ENCODE results near the gene BHMT. TPM values are rescaled to one million over a fixed set of nuclear protein-coding genes. Genes with fewer than 3 reads are reported as not detected.

BHMT gene
- total and polyA plus RNA-seq, 10 of the 15 experiments (the other 5 are each of a cell fraction or from before 2014, with no cell fraction given) = 0.44 TPM; not detected in 9

DNA sequence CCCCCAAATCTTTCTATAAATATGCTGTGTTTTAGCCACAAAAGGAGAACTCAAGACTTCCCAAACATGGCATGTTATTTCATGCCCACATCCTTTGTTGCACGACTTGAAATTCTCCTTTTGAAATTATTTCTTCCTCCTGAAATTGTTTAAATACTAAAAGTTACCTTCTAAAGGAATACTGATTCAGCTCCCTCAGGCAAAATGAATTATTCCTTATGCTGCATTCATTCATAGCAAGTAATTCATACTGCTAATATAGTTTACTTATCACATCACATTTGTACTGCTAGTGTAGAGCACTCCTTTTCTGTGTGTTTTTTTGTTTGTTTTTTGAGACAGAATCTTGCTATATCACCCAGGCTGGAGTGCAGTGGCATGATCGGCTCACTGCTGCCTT is 45.7 kb downstream of the BHMT start:
- no peak overlapping the region for H2AFZ ChIP-seq (ENCODE audit: control insufficient read depth, low read depth, low read length)
- ChIA-PET POLR2A (no interaction called here), CTCF (interaction anchor here (1.5 to 1.8 kb wide), 2 partner anchors 24 to 132 kb away, joined by 6 to 12 read pairs; no protein-coding TSS in a partner anchor), RAD21 (ENCODE audit: unreplicated experiment) (no interaction called here), SMC1A (ENCODE audit: uncharacterized antibody, unreplicated experiment) (interaction anchor here (0.9 kb wide), 1 partner anchor 12 kb away, joined by 3 read pairs; no protein-coding TSS in a partner anchor)
- H3K9ac ChIP-seq (ENCODE audit: control insufficient read depth, insufficient read depth, low read length) = no peak overlapping the region
- no peaks in the 10 kb centered on the region for H3K27me3 ChIP-seq (replicated peaks in 1 of 2; ENCODE audit: control insufficient read depth in 2 of 2, insufficient read depth in 2 of 2, low read length in 1 of 2)
- FAIRE-seq (no peak), DNase-seq (ENCODE audit: low read depth, low spot score) (no peak), ATAC-seq (no peak)
- WGBS (ENCODE audit: insufficient coverage, insufficient replicate concordance, low lambda C conversion rate, missing lambda C conversion rate) = 33% methylated on average over 2 of the region's 2 CpGs
- no peaks in the 10 kb centered on the region for H3K79me2 ChIP-seq (ENCODE audit: control insufficient read depth, insufficient read depth, low read length)
- no peaks in the 10 kb centered on the region for H3K9me3 ChIP-seq (replicated peaks; ENCODE audit: control insufficient read depth, insufficient read depth, low read length)
- H3K27ac ChIP-seq (ENCODE audit: control insufficient read depth, insufficient read depth) = no peak overlapping the region
- in situ Hi-C loops (cut with MboI) (no loop called here), intact Hi-C loops (cut with micrococcal nuclease; ENCODE audit: unreplicated experiment) (no loop called here)
- no peak overlapping the region for H3K4me3 ChIP-seq
- no peaks in the 10 kb centered on the region for H4K20me1 ChIP-seq (ENCODE audit: control insufficient read depth, insufficient read depth)
- BruUV-seq (replicated peaks) = no TSS peak
- H3K36me3 ChIP-seq (ENCODE audit: control insufficient read depth in 2 of 2, insufficient read depth in 2 of 2, low read length in 1 of 2) = no peaks in the 10 kb centered on the region
- H3K4me2 ChIP-seq (ENCODE audit: control insufficient read depth, insufficient read depth) = no peak overlapping the region
- no peaks in the 10 kb centered on the region for H3K4me1 ChIP-seq (ENCODE audit: control insufficient read depth, insufficient read depth, low read length)
- TF ChIP-seq TCF7 (IDR thresholded peaks at IDR 0.05; ENCODE audit: borderline replicate concordance) = no peak
- no peak for TF ChIP-seq TCF3 (IDR thresholded peaks at IDR 0.05; ENCODE audit: borderline replicate concordance, insufficient read depth, low read depth, low read length)
- TF ChIP-seq PML (IDR thresholded peaks at IDR 0.05; ENCODE audit: low read length) = no peak
- no peak for TF ChIP-seq POU2F2 (IDR thresholded peaks at IDR 0.05; ENCODE audit: borderline replicate concordance, low read depth, low read length)
- no peak for TF ChIP-seq SUZ12 (IDR thresholded peaks at IDR 0.05; ENCODE audit: unreplicated experiment)
- TF ChIP-seq NFXL1 (IDR thresholded peaks at IDR 0.05; ENCODE audit: borderline replicate concordance) = no peak
- TF ChIP-seq CHD4 (IDR thresholded peaks at IDR 0.05) = no peak
- TF ChIP-seq, protein P1, sequence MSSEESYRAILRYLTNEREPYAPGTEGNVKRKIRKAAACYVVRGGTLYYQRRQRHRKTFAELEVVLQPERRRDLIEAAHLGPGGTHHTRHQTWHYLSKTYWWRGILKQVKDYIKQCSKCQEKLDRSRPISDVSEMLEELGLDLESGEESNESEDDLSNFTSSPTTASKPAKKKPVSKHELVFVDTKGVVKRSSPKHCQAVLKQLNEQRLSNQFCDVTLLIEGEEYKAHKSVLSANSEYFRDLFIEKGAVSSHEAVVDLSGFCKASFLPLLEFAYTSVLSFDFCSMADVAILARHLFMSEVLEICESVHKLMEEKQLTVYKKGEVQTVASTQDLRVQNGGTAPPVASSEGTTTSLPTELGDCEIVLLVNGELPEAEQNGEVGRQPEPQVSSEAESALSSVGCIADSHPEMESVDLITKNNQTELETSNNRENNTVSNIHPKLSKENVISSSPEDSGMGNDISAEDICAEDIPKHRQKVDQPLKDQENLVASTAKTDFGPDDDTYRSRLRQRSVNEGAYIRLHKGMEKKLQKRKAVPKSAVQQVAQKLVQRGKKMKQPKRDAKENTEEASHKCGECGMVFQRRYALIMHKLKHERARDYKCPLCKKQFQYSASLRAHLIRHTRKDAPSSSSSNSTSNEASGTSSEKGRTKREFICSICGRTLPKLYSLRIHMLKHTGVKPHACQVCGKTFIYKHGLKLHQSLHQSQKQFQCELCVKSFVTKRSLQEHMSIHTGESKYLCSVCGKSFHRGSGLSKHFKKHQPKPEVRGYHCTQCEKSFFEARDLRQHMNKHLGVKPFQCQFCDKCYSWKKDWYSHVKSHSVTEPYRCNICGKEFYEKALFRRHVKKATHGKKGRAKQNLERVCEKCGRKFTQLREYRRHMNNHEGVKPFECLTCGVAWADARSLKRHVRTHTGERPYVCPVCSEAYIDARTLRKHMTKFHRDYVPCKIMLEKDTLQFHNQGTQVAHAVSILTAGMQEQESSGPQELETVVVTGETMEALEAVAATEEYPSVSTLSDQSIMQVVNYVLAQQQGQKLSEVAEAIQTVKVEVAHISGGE (CRISPR knock-in tag; IDR thresholded peaks at IDR 0.05) = no peak
- no peak for TF ChIP-seq ESRRA (IDR thresholded peaks at IDR 0.05; ENCODE audit: low read length)
- TF ChIP-seq, protein P2, sequence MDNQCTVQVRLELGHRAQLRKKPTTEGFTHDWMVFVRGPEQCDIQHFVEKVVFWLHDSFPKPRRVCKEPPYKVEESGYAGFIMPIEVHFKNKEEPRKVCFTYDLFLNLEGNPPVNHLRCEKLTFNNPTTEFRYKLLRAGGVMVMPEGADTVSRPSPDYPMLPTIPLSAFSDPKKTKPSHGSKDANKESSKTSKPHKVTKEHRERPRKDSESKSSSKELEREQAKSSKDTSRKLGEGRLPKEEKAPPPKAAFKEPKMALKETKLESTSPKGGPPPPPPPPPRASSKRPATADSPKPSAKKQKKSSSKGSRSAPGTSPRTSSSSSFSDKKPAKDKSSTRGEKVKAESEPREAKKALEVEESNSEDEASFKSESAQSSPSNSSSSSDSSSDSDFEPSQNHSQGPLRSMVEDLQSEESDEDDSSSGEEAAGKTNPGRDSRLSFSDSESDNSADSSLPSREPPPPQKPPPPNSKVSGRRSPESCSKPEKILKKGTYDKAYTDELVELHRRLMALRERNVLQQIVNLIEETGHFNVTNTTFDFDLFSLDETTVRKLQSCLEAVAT (IDR thresholded peaks at IDR 0.05) = no peak
- TF ChIP-seq, protein P3, sequence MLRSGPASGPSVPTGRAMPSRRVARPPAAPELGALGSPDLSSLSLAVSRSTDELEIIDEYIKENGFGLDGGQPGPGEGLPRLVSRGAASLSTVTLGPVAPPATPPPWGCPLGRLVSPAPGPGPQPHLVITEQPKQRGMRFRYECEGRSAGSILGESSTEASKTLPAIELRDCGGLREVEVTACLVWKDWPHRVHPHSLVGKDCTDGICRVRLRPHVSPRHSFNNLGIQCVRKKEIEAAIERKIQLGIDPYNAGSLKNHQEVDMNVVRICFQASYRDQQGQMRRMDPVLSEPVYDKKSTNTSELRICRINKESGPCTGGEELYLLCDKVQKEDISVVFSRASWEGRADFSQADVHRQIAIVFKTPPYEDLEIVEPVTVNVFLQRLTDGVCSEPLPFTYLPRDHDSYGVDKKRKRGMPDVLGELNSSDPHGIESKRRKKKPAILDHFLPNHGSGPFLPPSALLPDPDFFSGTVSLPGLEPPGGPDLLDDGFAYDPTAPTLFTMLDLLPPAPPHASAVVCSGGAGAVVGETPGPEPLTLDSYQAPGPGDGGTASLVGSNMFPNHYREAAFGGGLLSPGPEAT (IDR thresholded peaks at IDR 0.05; ENCODE audit: low read depth) = no peak
- TF ChIP-seq, protein P4, sequence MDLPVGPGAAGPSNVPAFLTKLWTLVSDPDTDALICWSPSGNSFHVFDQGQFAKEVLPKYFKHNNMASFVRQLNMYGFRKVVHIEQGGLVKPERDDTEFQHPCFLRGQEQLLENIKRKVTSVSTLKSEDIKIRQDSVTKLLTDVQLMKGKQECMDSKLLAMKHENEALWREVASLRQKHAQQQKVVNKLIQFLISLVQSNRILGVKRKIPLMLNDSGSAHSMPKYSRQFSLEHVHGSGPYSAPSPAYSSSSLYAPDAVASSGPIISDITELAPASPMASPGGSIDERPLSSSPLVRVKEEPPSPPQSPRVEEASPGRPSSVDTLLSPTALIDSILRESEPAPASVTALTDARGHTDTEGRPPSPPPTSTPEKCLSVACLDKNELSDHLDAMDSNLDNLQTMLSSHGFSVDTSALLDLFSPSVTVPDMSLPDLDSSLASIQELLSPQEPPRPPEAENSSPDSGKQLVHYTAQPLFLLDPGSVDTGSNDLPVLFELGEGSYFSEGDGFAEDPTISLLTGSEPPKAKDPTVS (IDR thresholded peaks at IDR 0.05; ENCODE audit: low read depth, low read length) = no peak
- TF ChIP-seq, protein P5, sequence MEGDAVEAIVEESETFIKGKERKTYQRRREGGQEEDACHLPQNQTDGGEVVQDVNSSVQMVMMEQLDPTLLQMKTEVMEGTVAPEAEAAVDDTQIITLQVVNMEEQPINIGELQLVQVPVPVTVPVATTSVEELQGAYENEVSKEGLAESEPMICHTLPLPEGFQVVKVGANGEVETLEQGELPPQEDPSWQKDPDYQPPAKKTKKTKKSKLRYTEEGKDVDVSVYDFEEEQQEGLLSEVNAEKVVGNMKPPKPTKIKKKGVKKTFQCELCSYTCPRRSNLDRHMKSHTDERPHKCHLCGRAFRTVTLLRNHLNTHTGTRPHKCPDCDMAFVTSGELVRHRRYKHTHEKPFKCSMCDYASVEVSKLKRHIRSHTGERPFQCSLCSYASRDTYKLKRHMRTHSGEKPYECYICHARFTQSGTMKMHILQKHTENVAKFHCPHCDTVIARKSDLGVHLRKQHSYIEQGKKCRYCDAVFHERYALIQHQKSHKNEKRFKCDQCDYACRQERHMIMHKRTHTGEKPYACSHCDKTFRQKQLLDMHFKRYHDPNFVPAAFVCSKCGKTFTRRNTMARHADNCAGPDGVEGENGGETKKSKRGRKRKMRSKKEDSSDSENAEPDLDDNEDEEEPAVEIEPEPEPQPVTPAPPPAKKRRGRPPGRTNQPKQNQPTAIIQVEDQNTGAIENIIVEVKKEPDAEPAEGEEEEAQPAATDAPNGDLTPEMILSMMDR (IDR thresholded peaks at IDR 0.05 in 2 of 3, conservative IDR thresholded peaks at IDR 0.05 in 1 of 3; ENCODE audit: control insufficient read depth in 2 of 3, extremely low read depth in 1 of 3, insufficient read depth in 1 of 3, low read depth in 3 of 3, low read length in 3 of 3) = no peak

All from GM12878 (cell line).